Trophoblast cell (in vitro differentiated cells and primary cell): ENCODE results near the gene SOBP.
"Not testable (repeated sequence)": the region's sequence is repeated elsewhere in the genome, so short reads cannot be mapped to it uniquely, and the experiment has no call there.

Source experiments
- DNase-seq, 2 donors: peaks; one replicate each; pipeline ENCODE4 v3.0.0-alpha.2; 2016
- H2AFZ ChIP-seq: 2 replicates; pipeline ENCODE4 v1.6.1; 2013; ENCODE audit warnings: low read length, moderate library complexity, mild to moderate bottlenecking; ENCODE audit not compliant: insufficient read depth, poor library complexity
- H2AK5ac ChIP-seq: 2 replicates; pipeline ENCODE4 v1.6.1; 2013; ENCODE audit warnings: mild to moderate bottlenecking, low read length
- H2BK120ac ChIP-seq: 2 replicates; pipeline ENCODE4 v1.6.1; 2013; ENCODE audit warnings: low read length, mild to moderate bottlenecking, moderate library complexity; ENCODE audit not compliant: insufficient read depth, poor library complexity
- H2BK12ac ChIP-seq: 2 replicates; pipeline ENCODE4 v1.6.1; 2013; ENCODE audit warnings: mild to moderate bottlenecking, low read length, moderate library complexity
- H2BK5ac ChIP-seq: 2 replicates; pipeline ENCODE4 v1.6.1; 2013; ENCODE audit warnings: low read length, low read depth, moderate library complexity, mild to moderate bottlenecking; ENCODE audit not compliant: poor library complexity
- H3K14ac ChIP-seq: 2 replicates; pipeline ENCODE4 v1.6.1; 2013; ENCODE audit warnings: mild to moderate bottlenecking, low read length
- H3K18ac ChIP-seq: 2 replicates; pipeline ENCODE4 v1.6.1; 2013; ENCODE audit warnings: mild to moderate bottlenecking, low read length
- H3K23ac ChIP-seq: 2 replicates; pipeline ENCODE4 v1.6.1; 2013; ENCODE audit warnings: low read length
- H3K27ac ChIP-seq: 2 replicates; pipeline ENCODE4 v1.5.1; 2013; ENCODE audit warnings: low read depth, mild to moderate bottlenecking, inconsistent platforms, low read length, moderate library complexity
- H3K27me3 ChIP-seq: 2 replicates; pipeline ENCODE4 v1.6.1; 2013; ENCODE audit warnings: inconsistent platforms, mild to moderate bottlenecking, low read length, moderate library complexity; ENCODE audit not compliant: insufficient read depth
- H3K36me3 ChIP-seq, 2 experiments: 1 replicate in 1 of 2; 2 replicates in 1 of 2; pipeline ENCODE4 v1.6.1; 2013; ENCODE audit warnings: low read length in 2 of 2, mild to moderate bottlenecking in 2 of 2, moderate library complexity in 1 of 2; ENCODE audit not compliant: insufficient read depth in 2 of 2, control insufficient read depth in 1 of 2
- H3K4ac ChIP-seq: 2 replicates; pipeline ENCODE4 v1.6.1; 2013; ENCODE audit warnings: low read depth, mild to moderate bottlenecking, low read length, moderate library complexity
- H3K4me1 ChIP-seq, 2 experiments: 1 replicate in 1 of 2; 2 replicates in 1 of 2; pipeline ENCODE4 v1.6.1; 2013; ENCODE audit warnings: low read length in 2 of 2, mild to moderate bottlenecking in 2 of 2, moderate library complexity in 1 of 2; ENCODE audit not compliant: insufficient read depth in 2 of 2, control insufficient read depth in 1 of 2
- H3K4me2 ChIP-seq: 2 replicates; pipeline ENCODE4 v1.6.1; 2013; ENCODE audit warnings: inconsistent platforms, mild to moderate bottlenecking, low read length, moderate library complexity
- H3K4me3 ChIP-seq: 2 replicates; pipeline ENCODE4 v1.5.1; 2013; ENCODE audit warnings: mild to moderate bottlenecking, low read depth, low read length, inconsistent platforms
- H3K79me1 ChIP-seq: one replicate; pipeline ENCODE4 v1.6.1; 2013; ENCODE audit warnings: low read length
- H3K79me2 ChIP-seq: 2 replicates; pipeline ENCODE4 v1.6.1; 2013; ENCODE audit warnings: low read length, mild to moderate bottlenecking; ENCODE audit not compliant: control insufficient read depth, insufficient read depth, poor library complexity
- H3K9ac ChIP-seq: 2 replicates; pipeline ENCODE4 v1.6.1; 2013; ENCODE audit warnings: mild to moderate bottlenecking, low read length
- H3K9me3 ChIP-seq: 2 replicates; pipeline ENCODE4 v1.6.1; 2013; ENCODE audit warnings: low read depth, mild to moderate bottlenecking, control low read depth, inconsistent platforms, low read length; ENCODE audit not compliant: insufficient read depth
- H4K12ac ChIP-seq: 2 replicates; pipeline ENCODE4 v1.6.1; 2013; ENCODE audit warnings: low read depth, mild to moderate bottlenecking, low read length, moderate library complexity
- H4K8ac ChIP-seq: 2 replicates; pipeline ENCODE4 v1.6.1; 2013; ENCODE audit warnings: low read depth, mild to moderate bottlenecking, low read length, moderate library complexity
- H4K91ac ChIP-seq: one replicate; pipeline ENCODE4 v1.6.1; 2013; ENCODE audit warnings: low read depth, mild to moderate bottlenecking, low read length, moderate library complexity
- WGBS: extraction: QIAGEN DNeasy Blood & Tissue Kit; methylation state at CpG from one replicate; pipeline ENCODE4 v1.1.7; 2013; ENCODE audit warnings: missing lambda C conversion rate; ENCODE audit not compliant: insufficient read length, insufficient coverage; ENCODE audit errors: extremely low coverage; 5-methylcytosine and 5-hydroxymethylcytosine counted together

Gene SOBP

GRCh38 chr6:107475826-107476225, 14.1 kb upstream of the SOBP start:
- WGBS, result no CpG with 5 or more reads among the region's 3 CpGs
- not testable (repeated sequence) for H3K9me3 ChIP-seq, H4K8ac ChIP-seq, DNase-seq, H3K27me3 ChIP-seq, H3K23ac ChIP-seq, H3K79me1 ChIP-seq, H2AFZ ChIP-seq, H2BK12ac ChIP-seq, H4K12ac ChIP-seq, H3K4me3 ChIP-seq, H3K14ac ChIP-seq, H3K4ac ChIP-seq, H3K18ac ChIP-seq, H2BK120ac ChIP-seq, H2AK5ac ChIP-seq, H3K36me3 ChIP-seq, H3K4me2 ChIP-seq, H4K91ac ChIP-seq, H3K4me1 ChIP-seq, H2BK5ac ChIP-seq, H3K9ac ChIP-seq, H3K79me2 ChIP-seq, H3K27ac ChIP-seq

DNA sequence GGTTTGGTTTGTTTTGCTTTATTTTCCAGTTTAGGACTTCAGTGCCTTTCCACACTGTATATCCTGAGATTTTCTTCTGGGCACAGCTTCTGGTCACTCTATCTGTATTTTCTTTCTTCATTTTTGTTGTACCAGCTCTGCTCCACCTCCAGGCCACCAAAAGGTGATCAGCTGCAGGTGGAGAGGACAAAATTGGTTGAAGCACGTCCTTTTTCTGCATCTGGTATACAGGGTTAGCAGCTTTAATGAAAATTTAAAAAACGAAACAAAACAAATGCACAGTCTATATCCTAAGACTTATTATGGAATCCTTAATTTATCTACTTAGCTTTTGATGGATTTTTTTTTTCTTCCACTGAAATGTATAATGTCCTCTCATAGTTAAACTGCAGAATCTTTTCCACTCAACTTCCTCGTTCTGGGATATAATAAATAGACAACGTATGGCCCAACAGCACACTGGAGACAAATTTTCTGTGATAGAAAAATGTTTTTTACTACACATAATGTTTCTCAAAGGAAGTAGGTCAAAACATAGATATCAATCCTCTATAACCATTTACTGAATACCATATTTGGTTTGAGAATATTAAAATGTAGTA, 10.7 kb upstream of the SOBP start:
- Histone ChIP-seq H3K4me1 (no peaks in the 10 kb centered on the region), H2AK5ac (no peak overlapping the region), H4K91ac (no peak overlapping the region), H2BK5ac (no peak overlapping the region), H3K9ac (no peak overlapping the region), H2BK12ac (no peak overlapping the region), H4K12ac (no peak overlapping the region), H3K14ac (no peak overlapping the region), H3K4me2 (no peak overlapping the region), H3K4ac (no peak overlapping the region), H2AFZ (no peak overlapping the region), H3K79me1 (no peaks in the 10 kb centered on the region), H4K8ac (no peak overlapping the region), H2BK120ac (no peak overlapping the region), H3K9me3 (no peaks in the 10 kb centered on the region), H3K18ac (no peak overlapping the region), H3K27me3 (no peaks in the 10 kb centered on the region), H3K23ac (no peak overlapping the region), H3K27ac (no peak overlapping the region), H3K4me3 (no peak overlapping the region), H3K36me3 (no peaks in the 10 kb centered on the region), H3K79me2 (no peaks in the 10 kb centered on the region)
- WGBS, result no CpG with 5 or more reads among the region's 4 CpGs
- no peak for DNase-seq

DNA sequence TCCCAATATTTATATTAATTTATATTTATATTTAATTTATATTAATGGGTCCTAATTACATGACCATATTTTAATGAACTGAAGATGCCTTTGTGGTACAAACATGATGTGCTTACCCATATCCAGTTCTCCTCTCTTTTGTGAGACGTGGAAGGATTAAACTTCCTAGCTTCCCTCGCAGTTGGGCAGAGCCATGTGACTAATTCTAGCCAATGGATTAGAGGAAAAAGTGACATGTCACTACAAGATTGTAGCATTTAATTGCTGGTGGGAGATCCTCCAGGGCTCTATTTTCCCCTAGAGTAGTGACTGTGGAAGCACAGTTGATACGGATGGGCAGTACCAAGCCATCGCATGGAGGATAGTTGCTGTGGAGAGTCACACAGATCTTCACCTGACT, 4.8 kb upstream of the SOBP start:
- no peak overlapping the region for H3K4ac ChIP-seq
- no peak overlapping the region for H4K8ac ChIP-seq
- no peak overlapping the region for H3K23ac ChIP-seq
- H3K9me3 ChIP-seq, result no peaks in the 10 kb centered on the region
- no peak overlapping the region for H2BK5ac ChIP-seq
- H2AK5ac ChIP-seq, result no peak overlapping the region
- no peaks in the 10 kb centered on the region for H3K79me1 ChIP-seq
- H3K36me3 ChIP-seq, result no peaks in the 10 kb centered on the region
- no peak overlapping the region for H3K14ac ChIP-seq
- no peak overlapping the region for H2AFZ ChIP-seq
- H2BK120ac ChIP-seq, result no peak overlapping the region
- H3K27me3 ChIP-seq, result peaks cover 22% of the 10 kb centered on the region
- WGBS, result no CpG with 5 or more reads among the region's 4 CpGs
- no peaks in the 10 kb centered on the region for H3K79me2 ChIP-seq
- H3K4me1 ChIP-seq, result peaks cover 8% of the 10 kb centered on the region in 2 experiments
- H4K12ac ChIP-seq, result no peak overlapping the region
- H3K27ac ChIP-seq, result no peak overlapping the region
- H3K4me2 ChIP-seq, result no peak overlapping the region
- H3K4me3 ChIP-seq, result no peak overlapping the region
- no peak overlapping the region for H3K9ac ChIP-seq
- no peak overlapping the region for H3K18ac ChIP-seq
- no peak overlapping the region for H4K91ac ChIP-seq
- no peak overlapping the region for H2BK12ac ChIP-seq
- no peak for DNase-seq

DNA sequence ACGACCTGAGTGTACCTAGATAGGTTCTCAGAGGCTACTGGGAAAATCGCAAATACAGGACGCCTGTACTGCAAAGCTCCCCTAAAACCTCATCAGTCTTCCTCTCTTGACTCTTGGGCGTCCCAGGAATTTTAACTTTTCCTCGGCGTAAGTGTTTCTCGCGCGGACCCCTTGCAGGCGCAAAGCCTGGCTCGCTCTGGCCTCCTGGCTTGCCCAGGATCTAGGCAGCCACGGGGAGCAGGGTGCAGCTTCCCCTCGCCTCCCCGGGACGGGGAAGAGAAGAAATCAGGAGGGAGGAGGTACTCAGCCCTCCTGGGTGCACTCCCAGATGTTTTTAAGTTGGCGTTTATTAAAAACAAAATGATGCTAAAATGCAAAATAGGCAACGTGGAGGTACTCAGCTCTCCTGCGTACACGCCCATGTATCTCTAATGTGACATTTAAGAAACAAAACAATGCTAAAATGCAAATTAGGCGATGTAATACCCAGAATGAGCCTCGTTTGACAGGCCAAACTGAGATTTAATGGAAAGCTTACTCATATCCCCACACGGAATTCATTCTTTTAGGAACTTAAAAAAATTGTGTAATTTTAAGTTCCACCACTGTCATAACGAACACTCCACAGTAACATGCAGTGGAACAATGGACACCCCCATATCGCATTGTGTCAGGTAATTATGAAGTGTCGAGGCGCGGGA, 1.6 kb upstream of the SOBP start:
- H3K4me3 ChIP-seq, result peak overlapping the region; percentile 20
- no peaks in the 10 kb centered on the region for H3K36me3 ChIP-seq
- no peak overlapping the region for H4K91ac ChIP-seq
- no peak overlapping the region for H3K27ac ChIP-seq
- no peak overlapping the region for H2BK120ac ChIP-seq
- no peak overlapping the region for H2BK12ac ChIP-seq
- H3K9me3 ChIP-seq, result no peaks in the 10 kb centered on the region
- peak in 1 of 2 donors; percentile 13 for DNase-seq
- H2AK5ac ChIP-seq, result no peak overlapping the region
- peaks cover 42% of the 10 kb centered on the region for H3K27me3 ChIP-seq
- no peak overlapping the region for H4K8ac ChIP-seq
- no peak overlapping the region for H3K14ac ChIP-seq
- H3K23ac ChIP-seq, result no peak overlapping the region
- no CpG with 5 or more reads among the region's 27 CpGs for WGBS
- H4K12ac ChIP-seq, result no peak overlapping the region
- H3K9ac ChIP-seq, result no peak overlapping the region
- H2BK5ac ChIP-seq, result no peak overlapping the region
- no peaks in the 10 kb centered on the region for H3K79me1 ChIP-seq
- H3K18ac ChIP-seq, result no peak overlapping the region
- peak overlapping the region; percentile 86 for H3K4me2 ChIP-seq
- H3K79me2 ChIP-seq, result no peaks in the 10 kb centered on the region
- no peak overlapping the region for H2AFZ ChIP-seq
- H3K4ac ChIP-seq, result no peak overlapping the region
- H3K4me1 ChIP-seq, result peaks cover 15% of the 10 kb centered on the region in 2 experiments
